NCI-H1105 (cell line): ENCODE data around the gene MYO1D.

ENCODE experiments used
- DNase-seq: peaks from one replicate; lab custom pipeline; 2025; lab: John Stamatoyannopoulos, UW

Gene MYO1D

DNA sequence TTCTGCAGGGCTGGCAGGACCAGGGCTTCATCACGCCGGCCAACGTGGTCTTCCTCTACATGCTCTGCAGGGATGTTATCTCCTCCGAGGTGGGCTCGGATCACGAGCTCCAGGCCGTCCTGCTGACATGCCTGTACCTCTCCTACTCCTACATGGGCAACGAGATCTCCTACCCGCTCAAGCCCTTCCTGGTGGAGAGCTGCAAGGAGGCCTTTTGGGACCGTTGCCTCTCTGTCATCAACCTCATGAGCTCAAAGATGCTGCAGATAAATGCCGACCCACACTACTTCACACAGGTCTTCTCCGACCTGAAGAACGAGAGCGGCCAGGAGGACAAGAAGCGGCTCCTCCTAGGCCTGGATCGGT lies 388.8 kb downstream of the MYO1D start:
- DNase-seq, result no peak

DNA sequence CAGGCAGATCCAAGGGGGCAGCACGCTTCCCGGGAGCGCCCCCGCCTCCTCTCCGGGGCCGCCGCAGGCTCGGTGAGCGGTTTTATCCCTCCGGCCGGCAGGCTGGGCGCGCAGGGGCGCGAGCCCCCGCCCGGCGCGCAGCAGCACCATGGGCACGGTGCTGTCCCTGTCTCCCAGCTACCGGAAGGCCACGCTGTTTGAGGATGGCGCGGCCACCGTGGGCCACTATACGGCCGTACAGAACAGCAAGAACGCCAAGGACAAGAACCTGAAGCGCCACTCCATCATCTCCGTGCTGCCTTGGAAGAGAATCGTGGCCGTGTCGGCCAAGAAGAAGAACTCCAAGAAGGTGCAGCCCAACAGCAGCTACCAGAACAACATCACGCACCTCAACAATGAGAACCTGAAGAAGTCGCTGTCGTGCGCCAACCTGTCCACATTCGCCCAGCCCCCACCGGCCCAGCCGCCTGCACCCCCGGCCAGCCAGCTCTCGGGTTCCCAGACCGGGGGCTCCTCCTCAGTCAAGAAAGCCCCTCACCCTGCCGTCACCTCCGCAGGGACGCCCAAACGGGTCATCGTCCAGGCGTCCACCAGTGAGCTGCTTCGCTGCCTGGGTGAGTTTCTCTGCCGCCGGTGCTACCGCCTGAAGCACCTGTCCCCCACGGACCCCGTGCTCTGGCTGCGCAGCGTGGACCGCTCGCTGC lies 389.3 kb downstream of the MYO1D start:
- DNase-seq, result no peak

- peak; percentile 68 for DNase-seq
These were observed 390.0 kb downstream of the MYO1D start, which contains the start of gene CDK5R1 for GRCh38 chr17:32486701-32487472. CDK5R1 (plus strand) TSS chr17:32486993; CDS start chr17:32487621, 628 bp downstream.

DNA sequence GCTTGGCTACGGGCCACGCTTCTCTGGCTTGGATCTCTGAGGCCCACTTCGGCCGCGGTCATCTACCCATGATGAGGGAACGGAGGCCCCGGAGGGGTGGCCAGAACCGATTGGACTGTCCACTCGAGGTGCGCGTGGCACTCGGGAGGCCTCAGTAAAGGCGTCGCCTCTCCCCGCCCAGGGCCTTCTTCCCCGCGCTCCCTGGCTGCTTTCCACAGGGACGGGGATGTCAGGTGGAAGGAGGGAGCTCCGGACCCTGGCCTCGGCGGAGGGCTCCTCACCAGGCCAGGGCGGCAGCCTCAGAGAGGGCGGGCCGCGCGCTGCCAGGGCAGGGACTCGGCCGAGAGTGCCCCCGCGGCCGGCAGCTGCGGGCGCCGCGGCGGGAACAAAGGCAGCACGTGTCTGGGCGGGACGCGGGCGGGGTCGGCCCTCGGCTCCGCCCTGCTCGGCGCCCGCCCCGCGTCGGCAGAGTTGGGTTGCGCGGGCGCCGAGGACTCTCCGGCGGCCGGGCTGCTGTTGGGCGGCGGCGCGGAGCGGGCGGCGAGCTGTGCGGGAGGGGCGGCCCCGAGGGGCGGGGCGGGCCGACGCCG lies 390.7 kb downstream of the MYO1D start:
- peak; percentile 72 for DNase-seq

GRCh38 chr17:32485261-32486110 lies 391.4 kb downstream of the MYO1D start:
- DNase-seq, result no peak

- DNase-seq, result no peak
These were observed 392.3 kb downstream of the MYO1D start for GRCh38 chr17:32484628-32485027.

- DNase-seq, result no peak
These were observed 392.9 kb downstream of the MYO1D start for GRCh38 chr17:32484041-32484461.

- DNase-seq, result peak; percentile 27
These were observed 393.4 kb downstream of the MYO1D start for GRCh38 chr17:32483451-32484019.

DNA sequence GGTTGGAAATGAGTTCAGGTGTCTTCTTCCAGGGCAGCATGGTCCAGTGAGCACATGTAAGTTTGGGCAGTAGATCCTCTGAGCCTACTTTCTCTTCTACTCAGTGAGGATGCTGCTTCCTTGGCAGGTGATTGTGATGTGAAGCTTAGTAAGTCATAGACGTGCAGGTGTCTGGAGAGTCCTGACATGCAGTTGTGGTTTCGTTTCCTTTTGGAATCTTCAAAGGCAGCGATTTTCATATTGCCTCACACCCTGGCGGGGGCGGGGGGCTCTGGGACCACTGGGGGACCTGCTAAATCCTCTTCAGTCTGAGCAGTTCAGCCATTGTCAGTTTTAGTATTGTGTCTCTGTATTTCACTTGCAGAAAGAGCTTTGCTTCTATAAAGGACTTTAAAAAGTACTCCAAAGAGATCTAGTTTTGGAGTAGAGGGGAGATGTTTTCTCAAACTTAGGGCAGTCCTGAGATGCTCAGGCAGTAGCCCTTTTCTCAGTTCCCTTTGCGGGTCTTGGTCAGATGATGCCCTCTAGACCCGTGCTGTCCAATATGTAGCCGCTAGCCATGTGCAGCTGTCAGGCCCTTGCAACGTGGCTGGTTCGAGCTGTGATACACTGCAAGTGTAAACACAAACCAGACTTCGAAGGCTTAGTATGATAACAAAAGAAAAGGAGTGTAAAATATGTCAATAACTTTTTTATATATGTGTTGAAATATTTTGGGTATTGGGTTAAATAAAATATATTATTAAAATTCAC lies 394.2 kb downstream of the MYO1D start:
- no peak for DNase-seq

- DNase-seq, result no peak
These were observed 395.7 kb downstream of the MYO1D start for GRCh38 chr17:32481193-32481592.

DNA sequence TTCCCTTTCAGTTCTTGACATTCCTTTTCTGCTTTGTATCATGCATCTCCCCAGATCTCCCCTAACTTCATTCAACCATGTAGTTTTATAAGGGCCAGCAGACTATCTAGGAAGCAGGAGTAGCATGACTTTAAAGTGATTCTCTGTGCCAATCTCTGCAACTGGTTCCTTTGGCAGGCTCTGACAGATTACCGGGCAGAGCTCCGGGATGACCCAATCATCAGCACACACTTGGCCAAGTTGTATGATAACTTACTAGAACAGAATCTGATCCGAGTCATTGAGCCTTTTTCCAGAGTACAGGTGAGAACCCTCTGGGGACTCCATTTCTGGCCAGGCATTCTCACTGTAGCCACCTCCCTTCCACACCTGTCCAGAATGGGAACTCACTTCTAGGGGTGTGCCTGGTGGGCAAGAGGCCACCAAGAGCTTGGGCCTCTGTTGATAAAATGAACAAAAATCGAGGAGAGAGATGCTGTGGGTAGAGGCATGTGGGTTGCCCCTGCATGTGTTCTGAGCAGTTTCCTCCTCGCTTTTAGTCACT lies 397.8 kb downstream of the MYO1D start:
- DNase-seq, result no peak

- DNase-seq, result no peak
These were observed 399.7 kb downstream of the MYO1D start for GRCh38 chr17:32477220-32477619.

GRCh38 chr17:32475258-32475657 lies 401.7 kb downstream of the MYO1D start:
- DNase-seq, result no peak

DNA sequence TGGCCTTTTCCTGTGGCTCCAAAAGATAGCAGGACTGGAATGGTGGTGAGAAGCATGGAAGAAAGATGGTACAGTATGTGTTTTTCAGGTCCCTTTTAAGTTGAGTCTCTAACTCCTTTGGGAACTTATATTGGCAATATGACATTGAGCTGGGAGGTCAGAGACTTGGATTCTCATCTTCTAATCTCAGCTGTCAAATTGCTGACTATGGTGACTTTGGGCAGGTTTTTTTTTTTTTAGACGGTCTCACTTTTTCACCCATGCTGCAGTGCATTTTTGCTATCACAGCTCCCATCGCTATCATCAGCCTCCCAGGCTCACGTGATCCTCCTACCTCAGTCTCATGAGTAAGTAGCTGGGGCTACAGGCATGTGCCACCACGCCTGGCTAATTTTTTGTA lies 405.3 kb downstream of the MYO1D start:
- DNase-seq, result no peak

- DNase-seq, result no peak
These were observed 406.3 kb downstream of the MYO1D start for GRCh38 chr17:32470405-32471167.

GRCh38 chr17:32467949-32468348 lies 409.0 kb downstream of the MYO1D start:
- DNase-seq, result no peak

DNA sequence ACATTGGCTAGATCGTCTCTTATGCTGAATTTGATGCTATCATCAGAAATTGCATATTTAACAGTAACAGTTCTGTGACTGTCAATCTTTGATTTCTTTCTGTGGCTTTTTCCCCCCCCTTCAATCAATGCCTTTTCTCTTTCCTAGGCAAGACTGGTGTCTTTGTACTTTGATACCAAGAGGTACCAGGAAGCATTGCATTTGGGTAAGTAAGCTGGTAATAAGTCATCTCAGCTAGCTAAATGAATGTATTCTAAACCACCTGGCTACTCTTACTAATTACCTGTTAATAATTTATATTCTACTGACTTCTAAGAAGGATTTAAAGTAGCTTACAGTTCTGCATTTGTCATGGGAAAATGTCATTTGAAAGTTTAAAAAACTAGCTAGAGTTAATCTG lies 412.6 kb downstream of the MYO1D start:
- no peak for DNase-seq

- no peak for DNase-seq
These were observed 413.6 kb downstream of the MYO1D start for GRCh38 chr17:32463304-32463703.

- peak; percentile 18 for DNase-seq
These were observed 414.9 kb downstream of the MYO1D start for GRCh38 chr17:32461853-32462617.
